Measurements from ENCODE around the gene SLC23A3.

DNA sequence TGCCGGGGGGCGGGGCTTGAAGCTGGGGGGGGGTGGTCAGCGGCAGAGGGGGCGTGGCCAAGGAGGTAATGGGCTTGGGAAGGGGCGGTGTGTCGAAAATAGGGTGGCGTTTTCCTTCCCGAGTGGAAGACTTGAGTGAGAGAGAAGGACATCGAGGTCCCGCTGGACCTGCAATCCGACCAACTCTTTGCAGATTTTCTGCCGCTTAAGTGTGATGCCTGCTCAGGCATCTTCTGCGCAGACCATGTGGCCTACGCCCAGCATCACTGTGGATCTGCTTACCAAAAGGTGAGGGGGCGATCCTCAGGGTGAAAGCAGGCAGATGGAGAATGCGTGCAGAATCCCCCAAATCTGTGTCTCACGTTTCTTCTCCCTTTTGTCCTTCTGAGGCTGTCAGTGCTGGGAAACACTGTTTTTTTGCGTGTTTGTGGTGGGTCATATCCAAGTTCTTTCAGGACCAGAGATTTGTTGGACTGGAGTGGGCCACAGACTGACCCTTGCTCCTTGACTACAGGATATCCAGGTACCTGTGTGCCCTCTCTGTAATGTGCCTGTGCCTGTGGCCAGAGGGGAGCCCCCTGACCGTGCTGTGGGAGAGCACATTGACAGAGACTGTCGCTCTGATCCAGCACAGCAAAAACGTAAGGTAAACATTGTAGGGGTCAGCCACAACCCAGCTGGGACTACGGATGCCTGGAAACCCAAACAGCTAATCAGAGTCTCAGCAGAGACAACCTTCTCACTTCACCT lies 37.5 kb upstream of the SLC23A3 start:
- no peak for TF ChIP-seq POLR2A (IDR thresholded peaks at IDR 0.05)
- TF ChIP-seq, protein P1, sequence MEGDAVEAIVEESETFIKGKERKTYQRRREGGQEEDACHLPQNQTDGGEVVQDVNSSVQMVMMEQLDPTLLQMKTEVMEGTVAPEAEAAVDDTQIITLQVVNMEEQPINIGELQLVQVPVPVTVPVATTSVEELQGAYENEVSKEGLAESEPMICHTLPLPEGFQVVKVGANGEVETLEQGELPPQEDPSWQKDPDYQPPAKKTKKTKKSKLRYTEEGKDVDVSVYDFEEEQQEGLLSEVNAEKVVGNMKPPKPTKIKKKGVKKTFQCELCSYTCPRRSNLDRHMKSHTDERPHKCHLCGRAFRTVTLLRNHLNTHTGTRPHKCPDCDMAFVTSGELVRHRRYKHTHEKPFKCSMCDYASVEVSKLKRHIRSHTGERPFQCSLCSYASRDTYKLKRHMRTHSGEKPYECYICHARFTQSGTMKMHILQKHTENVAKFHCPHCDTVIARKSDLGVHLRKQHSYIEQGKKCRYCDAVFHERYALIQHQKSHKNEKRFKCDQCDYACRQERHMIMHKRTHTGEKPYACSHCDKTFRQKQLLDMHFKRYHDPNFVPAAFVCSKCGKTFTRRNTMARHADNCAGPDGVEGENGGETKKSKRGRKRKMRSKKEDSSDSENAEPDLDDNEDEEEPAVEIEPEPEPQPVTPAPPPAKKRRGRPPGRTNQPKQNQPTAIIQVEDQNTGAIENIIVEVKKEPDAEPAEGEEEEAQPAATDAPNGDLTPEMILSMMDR (IDR thresholded peaks at IDR 0.05), result no peak
